ENCODE measurements around the gene IPO13. TPM values are rescaled to one million over a fixed set of nuclear protein-coding genes. Genes with fewer than 3 reads are reported as not detected.
A peak's percentile ranks its signal among the peaks of the same experiment; 100 is the strongest.

IPO13 gene
- total RNA-seq, 1 donor from 2014 or later: 22.1 TPM

- DNase-seq (ENCODE audit: low spot score): no peak
Observed at GRCh38 chr1:43931711-43932660, 14.8 kb upstream of the IPO13 start.

- no peak for DNase-seq (ENCODE audit: low spot score)
Observed at GRCh38 chr1:43932786-43933385, 13.9 kb upstream of the IPO13 start.

GRCh38 chr1:43933386-43934100, 13.2 kb upstream of the IPO13 start, which contains the start of gene ARTN:
Gene ARTN (plus strand): TSS chr1:43933801. CDS start chr1:43935657, 1,856 bp downstream.
- DNase-seq (ENCODE audit: low spot score): no peak

- DNase-seq (ENCODE audit: low spot score): peak; percentile 61
Observed at GRCh38 chr1:43934101-43934985, 12.4 kb upstream of the IPO13 start.

- DNase-seq (ENCODE audit: low spot score): no peak
Observed at GRCh38 chr1:43934986-43935324, 11.8 kb upstream of the IPO13 start.

GRCh38 chr1:43935711-43936427, 10.9 kb upstream of the IPO13 start:
- DNase-seq (ENCODE audit: low spot score): peak; percentile 70

- DNase-seq (ENCODE audit: low spot score): no peak
Observed at GRCh38 chr1:43936431-43937151, 10.2 kb upstream of the IPO13 start.

GRCh38 chr1:43937179-43937865, 9.4 kb upstream of the IPO13 start:
- no peak for DNase-seq (ENCODE audit: low spot score)

- DNase-seq (ENCODE audit: low spot score): no peak
Observed at GRCh38 chr1:43938383-43938782, 8.4 kb upstream of the IPO13 start.

- DNase-seq (ENCODE audit: low spot score): no peak
Observed at GRCh38 chr1:43938892-43939587, 7.7 kb upstream of the IPO13 start.

GRCh38 chr1:43942411-43942810, 4.3 kb upstream of the IPO13 start:
- no peak for DNase-seq (ENCODE audit: low spot score)

- DNase-seq (ENCODE audit: low spot score): no peak
Observed at GRCh38 chr1:43944860-43945259, 1.9 kb upstream of the IPO13 start.

- DNase-seq (ENCODE audit: low spot score): no peak
Observed at GRCh38 chr1:43945674-43946235, 995 bp upstream of the IPO13 start.

- no peak for DNase-seq (ENCODE audit: low spot score)
Observed at GRCh38 chr1:43947061-43947873, 517 bp downstream of the IPO13 start.

- DNase-seq (ENCODE audit: low spot score): no peak
Observed at GRCh38 chr1:43947874-43948437, 1.2 kb downstream of the IPO13 start.

- DNase-seq (ENCODE audit: low spot score): no peak
Observed at GRCh38 chr1:43949678-43950077, 2.9 kb downstream of the IPO13 start.
